ENCODE measurements around the gene L2HGDH. TPM values are rescaled to one million over a fixed set of nuclear protein-coding genes. Genes with fewer than 3 reads are reported as not detected.
"Not testable (repeated sequence)": the region's sequence is repeated elsewhere in the genome, so short reads cannot be mapped to it uniquely, and the experiment has no call there.

Gene L2HGDH
- polyA plus RNA-seq, 3 donors from 2014 or later: 2.4 to 6.4 (median 3.5) TPM

GRCh38 chr14:50334211-50334610 lies 22.2 kb upstream of the L2HGDH start:
- no peak for DNase-seq
- no peaks in the 10 kb centered on the region for H3K9me3 Mint-ChIP-seq
- H3K27ac Mint-ChIP-seq: no peak overlapping the region
- peaks cover 21 to 23% of the 10 kb centered on the region in 2 donors for H3K4me1 Mint-ChIP-seq
- no peak overlapping the region for H3K4me3 Mint-ChIP-seq
- no peaks in the 10 kb centered on the region for H3K27me3 Mint-ChIP-seq (ENCODE audit: low read depth in 3 of 3)
- peaks cover 8 to 18% (median 16%) of the 10 kb centered on the region in 3 donors for H3K36me3 Mint-ChIP-seq

GRCh38 chr14:50333014-50333509 lies 21.0 kb upstream of the L2HGDH start:
- no peak for DNase-seq
- Mint-ChIP-seq H3K4me1 (peaks cover 21 to 23% of the 10 kb centered on the region in 2 donors), H3K9me3 (no peaks in the 10 kb centered on the region), H3K27me3 (ENCODE audit: low read depth in 3 of 3) (no peaks in the 10 kb centered on the region), H3K4me3 (no peak overlapping the region), H3K27ac (peak overlapping the region in 5 of 6 donors; percentile 1 to 84 (median 60)), H3K36me3 (peaks cover 4 to 25% (median 19%) of the 10 kb centered on the region in 3 donors)

- DNase-seq: no peak
- no peaks in the 10 kb centered on the region for H3K27me3 Mint-ChIP-seq (ENCODE audit: low read depth in 3 of 3)
- H3K36me3 Mint-ChIP-seq: peaks cover 4 to 25% (median 19%) of the 10 kb centered on the region in 3 donors
- H3K4me3 Mint-ChIP-seq: no peak overlapping the region
- H3K27ac Mint-ChIP-seq: peak overlapping the region in 1 of 6 donors; percentile 51
- H3K4me1 Mint-ChIP-seq: peaks cover 21% of the 10 kb centered on the region in 2 donors
- no peaks in the 10 kb centered on the region for H3K9me3 Mint-ChIP-seq
These were observed 19.6 kb upstream of the L2HGDH start for GRCh38 chr14:50331596-50331995.

GRCh38 chr14:50321009-50321660 lies 9.1 kb upstream of the L2HGDH start:
- peak; percentile 74 to 84 (median 76) for DNase-seq
- Mint-ChIP-seq H3K9me3 (no peaks in the 10 kb centered on the region), H3K36me3 (peaks cover 3 to 10% (median 5%) of the 10 kb centered on the region in 3 donors), H3K4me1 (peaks cover 0 to 24% of the 10 kb centered on the region in 2 donors), H3K27me3 (ENCODE audit: low read depth in 3 of 3) (peaks cover 0 to 3% (median 2%) of the 10 kb centered on the region in 3 donors), H3K4me3 (no peak overlapping the region), H3K27ac (no peak overlapping the region)

GRCh38 chr14:50320283-50320682 lies 8.3 kb upstream of the L2HGDH start:
- peaks cover 0 to 3% (median 2%) of the 10 kb centered on the region in 3 donors for H3K27me3 Mint-ChIP-seq (ENCODE audit: low read depth in 3 of 3)
- no peak overlapping the region for H3K27ac Mint-ChIP-seq
- peaks cover 0 to 7% (median 6%) of the 10 kb centered on the region in 3 donors for H3K36me3 Mint-ChIP-seq
- H3K4me1 Mint-ChIP-seq: peaks cover 0 to 30% of the 10 kb centered on the region in 2 donors
- no peaks in the 10 kb centered on the region for H3K9me3 Mint-ChIP-seq
- H3K4me3 Mint-ChIP-seq: no peak overlapping the region
- DNase-seq: no peak

- Mint-ChIP-seq H3K27me3 (ENCODE audit: low read depth in 3 of 3) (peaks cover 0 to 3% (median 2%) of the 10 kb centered on the region in 3 donors), H3K4me1 (peaks cover 0 to 30% of the 10 kb centered on the region in 2 donors), H3K4me3 (no peak overlapping the region), H3K9me3 (no peaks in the 10 kb centered on the region), H3K27ac (peak overlapping the region in 2 of 6 donors; percentile 17 to 64), H3K36me3 (peaks cover 0 to 6% (median 3%) of the 10 kb centered on the region in 3 donors)
- no peak for DNase-seq
These were observed 7.7 kb upstream of the L2HGDH start for GRCh38 chr14:50319721-50320120.

GRCh38 chr14:50319293-50319692 lies 7.3 kb upstream of the L2HGDH start:
- peaks cover 0 to 3% (median 2%) of the 10 kb centered on the region in 3 donors for H3K27me3 Mint-ChIP-seq (ENCODE audit: low read depth in 3 of 3)
- H3K4me3 Mint-ChIP-seq: no peak overlapping the region
- no peaks in the 10 kb centered on the region for H3K9me3 Mint-ChIP-seq

GRCh38 chr14:50318031-50318626 lies 6.1 kb upstream of the L2HGDH start:
- no peak for DNase-seq
- Mint-ChIP-seq H3K36me3 (peaks cover 0 to 6% (median 0%) of the 10 kb centered on the region in 3 donors), H3K27ac (no peak overlapping the region), H3K4me3 (no peak overlapping the region), H3K9me3 (no peaks in the 10 kb centered on the region), H3K4me1 (peaks cover 12 to 44% of the 10 kb centered on the region in 2 donors), H3K27me3 (ENCODE audit: low read depth in 3 of 3) (peaks cover 0 to 3% (median 2%) of the 10 kb centered on the region in 3 donors)

More at GRCh38 chr14:50319293-50319692, 7.3 kb upstream of the L2HGDH start:
- Mint-ChIP-seq H3K4me1 (peaks cover 1 to 32% of the 10 kb centered on the region in 2 donors), H3K36me3 (peaks cover 0 to 6% (median 3%) of the 10 kb centered on the region in 3 donors), H3K27ac (peak overlapping the region in 2 of 6 donors; percentile 27 to 64)
- DNase-seq: no peak

GRCh38 chr14:50314098-50314497 lies 2.1 kb upstream of the L2HGDH start:
- DNase-seq; H3K9me3 Mint-ChIP-seq; H3K36me3 Mint-ChIP-seq; H3K27me3 Mint-ChIP-seq (ENCODE audit: low read depth in 3 of 3): not testable (repeated sequence)
- peak overlapping the region in 2 of 6 donors; percentile 30 to 32 for H3K27ac Mint-ChIP-seq
- H3K4me3 Mint-ChIP-seq: peak overlapping the region in 3 of 5 donors; percentile 94 to 96 (median 94)
- peaks cover 28 to 59% of the 10 kb centered on the region in 2 donors for H3K4me1 Mint-ChIP-seq

- Mint-ChIP-seq H3K4me3 (peak overlapping the region; percentile 94 to 97 (median 94)), H3K36me3 (peaks cover 0 to 6% (median 0%) of the 10 kb centered on the region in 3 donors), H3K27me3 (ENCODE audit: low read depth in 3 of 3) (peaks cover 3 to 8% (median 6%) of the 10 kb centered on the region in 3 donors), H3K27ac (peak overlapping the region; percentile 95 to 99 (median 96)), H3K9me3 (no peaks in the 10 kb centered on the region), H3K4me1 (peaks cover 28 to 55% of the 10 kb centered on the region in 2 donors)
- DNase-seq: no peak
These were observed 665 bp upstream of the L2HGDH start for GRCh38 chr14:50312734-50313054.

- Mint-ChIP-seq H3K36me3 (peaks cover 0 to 6% (median 0%) of the 10 kb centered on the region in 3 donors), H3K9me3 (no peaks in the 10 kb centered on the region), H3K27ac (peak overlapping the region; percentile 90 to 99 (median 95)), H3K4me1 (peaks cover 28 to 45% of the 10 kb centered on the region in 2 donors), H3K27me3 (ENCODE audit: low read depth in 3 of 3) (peaks cover 3 to 8% (median 6%) of the 10 kb centered on the region in 3 donors), H3K4me3 (peak overlapping the region; percentile 94 to 97 (median 94))
- no peak for DNase-seq
These were observed 575 bp downstream of the L2HGDH start for GRCh38 chr14:50311337-50311971.

- H3K27ac Mint-ChIP-seq: peak overlapping the region in 1 of 6 donors; percentile 79
- DNase-seq: no peak
- H3K4me1 Mint-ChIP-seq: peaks cover 28 to 37% of the 10 kb centered on the region in 2 donors
- H3K4me3 Mint-ChIP-seq: peak overlapping the region in 2 of 5 donors; percentile 64 to 75
- H3K36me3 Mint-ChIP-seq: no peaks in the 10 kb centered on the region
- peaks cover 3 to 8% (median 6%) of the 10 kb centered on the region in 3 donors for H3K27me3 Mint-ChIP-seq (ENCODE audit: low read depth in 3 of 3)
- H3K9me3 Mint-ChIP-seq: no peaks in the 10 kb centered on the region
These were observed 1.6 kb downstream of the L2HGDH start for GRCh38 chr14:50310445-50310844.

GRCh38 chr14:50308363-50308915 lies 3.6 kb downstream of the L2HGDH start:
- Mint-ChIP-seq H3K27ac (no peak overlapping the region), H3K9me3 (no peaks in the 10 kb centered on the region), H3K36me3 (no peaks in the 10 kb centered on the region), H3K4me1 (peaks cover 20 to 26% of the 10 kb centered on the region in 2 donors), H3K4me3 (no peak overlapping the region), H3K27me3 (ENCODE audit: low read depth in 3 of 3) (peaks cover 3 to 8% (median 6%) of the 10 kb centered on the region in 3 donors)
- DNase-seq: no peak

Data from immature natural killer cell (primary cell).